NCI-H2171 (cell line): ENCODE measurements around the gene TNFRSF4.

ENCODE experiments used
- DNase-seq: peaks from one replicate; lab custom pipeline; 2025; lab: John Stamatoyannopoulos, UW

TNFRSF4 gene

GRCh38 chr1:1232796-1233566 lies 19.0 kb upstream of the TNFRSF4 start:
- DNase-seq = no peak

GRCh38 chr1:1232208-1232795 lies 18.3 kb upstream of the TNFRSF4 start, which contains the start of gene B3GALT6:
Gene B3GALT6 (plus strand): TSS chr1:1232237. CDS start chr1:1232279, 42 bp downstream.
- DNase-seq = peak; percentile 57

GRCh38 chr1:1231400-1232207 lies 17.7 kb upstream of the TNFRSF4 start, which contains the start of gene SDF4:
Gene SDF4 (minus strand): TSS chr1:1232001. CDS start chr1:1228772, 3,229 bp downstream.
- peak; percentile 93 for DNase-seq

- DNase-seq = no peak
Observed at GRCh38 chr1:1230656-1231399, 16.9 kb upstream of the TNFRSF4 start.

- DNase-seq = no peak
Observed at GRCh38 chr1:1229770-1230169, 15.8 kb upstream of the TNFRSF4 start.

GRCh38 chr1:1228596-1229321 lies 14.8 kb upstream of the TNFRSF4 start:
- DNase-seq = no peak

- no peak for DNase-seq
Observed at GRCh38 chr1:1228187-1228586, 14.2 kb upstream of the TNFRSF4 start.

- no peak for DNase-seq
Observed at GRCh38 chr1:1227386-1227785, 13.4 kb upstream of the TNFRSF4 start.

- no peak for DNase-seq
Observed at GRCh38 chr1:1226566-1227362, 12.8 kb upstream of the TNFRSF4 start.

GRCh38 chr1:1225913-1226312 lies 12.0 kb upstream of the TNFRSF4 start:
- no peak for DNase-seq

- DNase-seq = no peak
Observed at GRCh38 chr1:1225238-1225845, 11.4 kb upstream of the TNFRSF4 start.

- no peak for DNase-seq
Observed at GRCh38 chr1:1223891-1224290, 9.9 kb upstream of the TNFRSF4 start.

- no peak for DNase-seq
Observed at GRCh38 chr1:1223321-1223720, 9.4 kb upstream of the TNFRSF4 start.

GRCh38 chr1:1222575-1223225 lies 8.7 kb upstream of the TNFRSF4 start:
- DNase-seq = no peak

- no peak for DNase-seq
Observed at GRCh38 chr1:1221887-1222574, 8.1 kb upstream of the TNFRSF4 start.

GRCh38 chr1:1220197-1220596 lies 6.2 kb upstream of the TNFRSF4 start:
- DNase-seq = no peak

GRCh38 chr1:1219341-1219740 lies 5.4 kb upstream of the TNFRSF4 start:
- no peak for DNase-seq

- no peak for DNase-seq
Observed at GRCh38 chr1:1218524-1219200, 4.7 kb upstream of the TNFRSF4 start.
